Effector memory CD8-positive, alpha-beta T cell (primary cell): Measurements from ENCODE around the gene DENND1C.

Experiments used
- ATAC-seq: fragments of 150-1000 bp; cut with Tn5 transposase; replicated peaks from 2 replicates; pipeline ENCODE4 v1.10.0; 2021; ENCODE audit warnings: mild to moderate bottlenecking, moderate library complexity
- DNase-seq, 3 experiments: peaks; one replicate each; pipeline ENCODE4 v3.0.0; 2021
- H3K27ac Mint-ChIP-seq, 2 donors: one replicate each; pipeline ENCODE4 v1.8.0; 2022; ENCODE audit warnings: mild to moderate bottlenecking in 2 of 2, mixed read lengths in 2 of 2, moderate library complexity in 2 of 2
- H3K27me3 Mint-ChIP-seq, 2 donors: one replicate each; pipeline ENCODE4 v1.8.0; 2022; ENCODE audit warnings: mixed read lengths in 2 of 2
- H3K36me3 Mint-ChIP-seq: one replicate; pipeline ENCODE4 v1.8.0; 2022; ENCODE audit warnings: mild to moderate bottlenecking, moderate library complexity, mixed read lengths; ENCODE audit not compliant: insufficient read depth
- H3K4me1 Mint-ChIP-seq, 2 donors: one replicate each; pipeline ENCODE4 v1.8.0; 2022; ENCODE audit warnings: low read depth in 2 of 2, mixed read lengths in 2 of 2
- H3K4me3 Mint-ChIP-seq, 2 donors: one replicate each; pipeline ENCODE4 v1.8.0; 2022; ENCODE audit warnings: mild to moderate bottlenecking in 2 of 2, mixed read lengths in 2 of 2, moderate library complexity in 2 of 2
- H3K9me3 Mint-ChIP-seq, 2 donors: one replicate each; pipeline ENCODE4 v1.8.0; 2022; ENCODE audit warnings: mixed read lengths in 2 of 2

Gene DENND1C

GRCh38 chr19:6464070-6464873, 17.3 kb downstream of the DENND1C start, which contains the start of gene CRB3:
CRB3 (plus strand) TSS chr19:6464271; CDS start chr19:6464702, 431 bp downstream.
- Mint-ChIP-seq H3K4me3 (peak within 1 kb of the TSS in 1 of 2 donors; percentile 21), H3K27ac (peak within 1 kb of the TSS; percentile 38 to 46), H3K36me3 (peaks cover 40% of the 10 kb centered on the region), H3K4me1 (peaks cover 8 to 16% of the 10 kb centered on the region in 2 donors), H3K9me3 (no peaks in the 10 kb centered on the region), H3K27me3 (peaks cover 0 to 7% of the 10 kb centered on the region in 2 donors)
- ATAC-seq (no peak), DNase-seq (no peak)

GRCh38 chr19:6460099-6460884, 21.3 kb downstream of the DENND1C start:
- Mint-ChIP-seq H3K36me3 (peaks cover 20% of the 10 kb centered on the region), H3K27me3 (peaks cover 0 to 7% of the 10 kb centered on the region in 2 donors), H3K9me3 (no peaks in the 10 kb centered on the region), H3K27ac (peak overlapping the region; percentile 73 to 92), H3K4me3 (peak overlapping the region; percentile 88 to 94), H3K4me1 (peaks cover 11 to 23% of the 10 kb centered on the region in 2 donors)
- ATAC-seq (peak; percentile 83), DNase-seq (peak; percentile 94 to 97 (median 96))

- Mint-ChIP-seq H3K9me3 (no peaks in the 10 kb centered on the region), H3K36me3 (peaks cover 20% of the 10 kb centered on the region), H3K4me1 (peaks cover 11 to 18% of the 10 kb centered on the region in 2 donors), H3K27me3 (no peaks in the 10 kb centered on the region), H3K27ac (peak within 1 kb of the TSS; percentile 73 to 92), H3K4me3 (peak within 1 kb of the TSS; percentile 88 to 94)
- peak; percentile 14 for ATAC-seq
- DNase-seq, result peak; percentile 29 to 42 (median 37)
Measured at GRCh38 chr19:6459262-6460098, 22.1 kb downstream of the DENND1C start, which contains the start of gene SLC25A23. SLC25A23 (minus strand) TSS chr19:6459792; CDS start chr19:6459628, 164 bp downstream.

GRCh38 chr19:6458695-6459261, 22.8 kb downstream of the DENND1C start:
- H3K36me3 Mint-ChIP-seq, result peaks cover 20% of the 10 kb centered on the region
- H3K4me3 Mint-ChIP-seq, result peak overlapping the region; percentile 88 to 93
- H3K27ac Mint-ChIP-seq, result peak overlapping the region in 1 of 2 donors; percentile 89

GRCh38 chr19:6457958-6458694, 23.5 kb downstream of the DENND1C start:
- peak overlapping the region in 1 of 2 donors; percentile 89 for H3K27ac Mint-ChIP-seq
- H3K4me1 Mint-ChIP-seq, result peaks cover 11 to 13% of the 10 kb centered on the region in 2 donors
- H3K4me3 Mint-ChIP-seq, result peak overlapping the region; percentile 88 to 93
- ATAC-seq (no peak), DNase-seq (no peak)
- no peaks in the 10 kb centered on the region for H3K27me3 Mint-ChIP-seq
- H3K9me3 Mint-ChIP-seq, result no peaks in the 10 kb centered on the region
- peaks cover 23% of the 10 kb centered on the region for H3K36me3 Mint-ChIP-seq

More at GRCh38 chr19:6458695-6459261, 22.8 kb downstream of the DENND1C start:
- ATAC-seq, result no peak
- Mint-ChIP-seq H3K9me3 (no peaks in the 10 kb centered on the region), H3K4me1 (peaks cover 11 to 14% of the 10 kb centered on the region in 2 donors), H3K27me3 (no peaks in the 10 kb centered on the region)
- no peak for DNase-seq

DNA sequence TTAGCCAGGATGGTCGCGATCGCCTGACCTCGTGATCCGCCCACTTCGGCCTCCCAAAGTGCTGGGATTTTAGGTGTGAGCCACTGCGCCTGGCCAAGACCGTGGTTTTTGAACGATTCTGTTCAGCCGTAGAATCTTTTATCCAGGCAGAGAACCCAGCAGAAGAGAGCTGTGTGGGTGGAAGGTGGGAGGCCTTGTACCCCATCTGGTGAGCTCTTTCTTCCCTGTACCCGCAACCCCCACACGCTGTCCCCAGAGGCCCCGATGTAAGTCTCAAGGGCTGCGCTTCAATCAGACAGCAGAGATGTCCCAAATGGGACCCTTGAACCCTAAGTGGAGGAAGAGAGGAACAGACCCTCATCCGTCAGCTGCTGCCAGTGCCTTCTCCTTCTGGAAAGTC, 25.7 kb downstream of the DENND1C start:
- DNase-seq (no peak), ATAC-seq (no peak)
- Mint-ChIP-seq H3K36me3 (peaks cover 21% of the 10 kb centered on the region), H3K27ac (no peak overlapping the region), H3K4me1 (peaks cover 11 to 13% of the 10 kb centered on the region in 2 donors), H3K27me3 (no peaks in the 10 kb centered on the region), H3K4me3 (no peak overlapping the region), H3K9me3 (no peaks in the 10 kb centered on the region)

GRCh38 chr19:6453951-6454565, 27.5 kb downstream of the DENND1C start:
- H3K4me3 Mint-ChIP-seq, result no peak overlapping the region

DNA sequence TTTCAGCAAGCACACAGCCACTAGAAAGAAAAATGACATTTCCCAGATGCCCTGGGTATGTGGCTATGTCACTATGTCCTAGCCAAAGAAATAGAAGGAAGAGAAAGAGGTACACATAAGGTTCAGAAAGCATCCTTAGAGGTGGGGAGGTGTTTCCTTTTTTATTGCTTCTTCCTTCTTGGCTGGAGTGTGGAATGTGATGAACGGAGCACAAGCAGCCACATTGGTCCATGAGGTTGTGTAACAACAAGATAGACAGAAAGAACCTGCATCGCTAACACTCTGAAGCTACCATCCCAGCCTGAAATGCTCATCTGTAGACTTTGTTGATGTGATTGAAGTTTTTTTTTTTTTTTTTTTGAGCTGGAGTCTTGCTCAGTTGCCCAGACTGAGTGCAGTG, 28.7 kb downstream of the DENND1C start:
- no peak for ATAC-seq
- no peaks in the 10 kb centered on the region for H3K4me1 Mint-ChIP-seq
- no peaks in the 10 kb centered on the region for H3K9me3 Mint-ChIP-seq
- H3K36me3 Mint-ChIP-seq, result peaks cover 6% of the 10 kb centered on the region
- no peak overlapping the region for H3K4me3 Mint-ChIP-seq
- no peaks in the 10 kb centered on the region for H3K27me3 Mint-ChIP-seq
- no peak overlapping the region for H3K27ac Mint-ChIP-seq
- no peak for DNase-seq

More at GRCh38 chr19:6453951-6454565, 27.5 kb downstream of the DENND1C start:
- DNase-seq, result no peak
- H3K4me1 Mint-ChIP-seq, result peaks cover 6% of the 10 kb centered on the region in 2 donors
- H3K27me3 Mint-ChIP-seq, result no peaks in the 10 kb centered on the region
- peaks cover 10% of the 10 kb centered on the region for H3K36me3 Mint-ChIP-seq
- ATAC-seq, result no peak
- no peaks in the 10 kb centered on the region for H3K9me3 Mint-ChIP-seq
- no peak overlapping the region for H3K27ac Mint-ChIP-seq

DNA sequence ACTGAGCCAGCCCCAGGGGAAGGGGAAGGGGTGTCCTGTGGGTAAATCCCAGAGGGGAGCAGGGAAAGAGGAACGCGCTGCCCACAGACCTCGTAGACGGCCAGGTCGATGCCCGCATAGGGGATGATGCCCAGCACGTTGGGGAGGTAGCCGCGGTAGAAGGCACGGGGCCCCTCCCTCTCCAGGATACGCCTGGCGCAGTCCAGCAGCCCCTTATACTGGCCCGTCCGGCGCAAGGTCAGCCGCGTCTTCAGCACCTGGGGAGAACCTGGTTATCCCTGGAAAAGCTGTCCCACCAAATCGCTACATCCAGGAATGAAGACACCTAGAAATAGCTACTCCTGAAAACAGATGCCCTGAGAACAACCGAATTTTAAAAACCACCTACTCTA, 29.4 kb downstream of the DENND1C start:
- no peak overlapping the region for H3K27ac Mint-ChIP-seq
- no peak for DNase-seq
- no peak overlapping the region for H3K4me3 Mint-ChIP-seq
- H3K36me3 Mint-ChIP-seq, result peaks cover 6% of the 10 kb centered on the region
- H3K27me3 Mint-ChIP-seq, result no peaks in the 10 kb centered on the region
- ATAC-seq, result no peak
- H3K9me3 Mint-ChIP-seq, result no peaks in the 10 kb centered on the region
- H3K4me1 Mint-ChIP-seq, result no peaks in the 10 kb centered on the region

DNA sequence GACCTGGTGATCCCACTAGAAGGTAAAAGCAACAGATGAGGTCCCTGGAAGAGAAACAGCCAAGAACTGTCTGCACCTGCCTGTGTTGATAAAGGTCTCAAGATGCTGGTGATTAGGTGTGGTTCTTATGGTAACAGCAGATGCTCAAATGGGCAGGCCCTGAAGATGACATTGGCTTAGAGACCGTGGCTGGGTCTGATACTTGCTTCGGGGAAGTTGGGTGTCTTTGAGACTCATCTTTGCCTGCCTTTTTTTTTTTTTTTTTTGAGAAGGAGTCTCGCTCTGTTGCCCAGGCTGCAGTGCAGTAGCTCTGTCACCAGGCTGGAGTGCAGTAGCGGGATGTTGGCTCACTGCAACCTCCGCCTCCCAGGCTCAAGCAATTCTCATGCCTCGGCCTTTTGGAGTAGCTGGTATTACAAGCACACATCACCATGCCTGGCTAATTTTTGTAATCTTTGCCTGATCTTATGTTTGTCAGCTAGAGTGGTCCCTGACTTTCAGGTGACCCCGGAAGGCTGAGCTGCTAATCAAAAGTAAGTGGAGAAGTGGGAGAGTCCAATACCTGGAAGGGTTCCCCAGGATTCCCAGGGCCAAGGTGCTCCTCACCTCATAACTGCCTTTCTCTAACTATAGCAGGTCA, 29.9 kb downstream of the DENND1C start:
- no peak for ATAC-seq
- no peak for DNase-seq
- no peak overlapping the region for H3K4me3 Mint-ChIP-seq
- peaks cover 6% of the 10 kb centered on the region for H3K36me3 Mint-ChIP-seq
- no peak overlapping the region for H3K27ac Mint-ChIP-seq
- no peaks in the 10 kb centered on the region for H3K9me3 Mint-ChIP-seq
- no peaks in the 10 kb centered on the region for H3K4me1 Mint-ChIP-seq
- H3K27me3 Mint-ChIP-seq, result no peaks in the 10 kb centered on the region

- Mint-ChIP-seq H3K4me3 (no peak overlapping the region), H3K4me1 (no peaks in the 10 kb centered on the region), H3K9me3 (no peaks in the 10 kb centered on the region), H3K27ac (no peak overlapping the region), H3K36me3 (peaks cover 6% of the 10 kb centered on the region), H3K27me3 (no peaks in the 10 kb centered on the region)
- no peak for DNase-seq
- ATAC-seq, result no peak
Measured at GRCh38 chr19:6450166-6450565, 31.4 kb downstream of the DENND1C start.
